Measurements from ENCODE around the gene BSDC1. TPM values are rescaled to one million over a fixed set of nuclear protein-coding genes. Genes with fewer than 3 reads are reported as not detected.
"Not testable (repeated sequence)": the region's sequence is repeated elsewhere in the genome, so short reads cannot be mapped to it uniquely, and the experiment has no call there.

Gene BSDC1
- total and polyA plus RNA-seq, 9 donors: 32.6 to 48.3 (median 41.4) TPM

GRCh38 chr1:32396524-32396923 is 2.3 kb upstream of the BSDC1 start:
- Histone ChIP-seq H3K4me1 (ENCODE audit: control insufficient read depth, insufficient read depth, low read length) (peaks cover 18% of the 10 kb centered on the region), H3K36me3 (ENCODE audit: control insufficient read depth, insufficient read depth, low read length) (peaks cover 18% of the 10 kb centered on the region)
- H3K27ac ChIP-seq (ENCODE audit: low read length); H3K4me3 ChIP-seq (ENCODE audit: low read length); H3K27me3 ChIP-seq (ENCODE audit: control insufficient read depth, insufficient read depth, low read length); H3K9me3 ChIP-seq (replicated peaks; ENCODE audit: control insufficient read depth, low read depth, low read length); DNase-seq: not testable (repeated sequence)
- no CpG with 5 or more reads among the region's 5 CpGs for WGBS (ENCODE audit: insufficient coverage)

DNA sequence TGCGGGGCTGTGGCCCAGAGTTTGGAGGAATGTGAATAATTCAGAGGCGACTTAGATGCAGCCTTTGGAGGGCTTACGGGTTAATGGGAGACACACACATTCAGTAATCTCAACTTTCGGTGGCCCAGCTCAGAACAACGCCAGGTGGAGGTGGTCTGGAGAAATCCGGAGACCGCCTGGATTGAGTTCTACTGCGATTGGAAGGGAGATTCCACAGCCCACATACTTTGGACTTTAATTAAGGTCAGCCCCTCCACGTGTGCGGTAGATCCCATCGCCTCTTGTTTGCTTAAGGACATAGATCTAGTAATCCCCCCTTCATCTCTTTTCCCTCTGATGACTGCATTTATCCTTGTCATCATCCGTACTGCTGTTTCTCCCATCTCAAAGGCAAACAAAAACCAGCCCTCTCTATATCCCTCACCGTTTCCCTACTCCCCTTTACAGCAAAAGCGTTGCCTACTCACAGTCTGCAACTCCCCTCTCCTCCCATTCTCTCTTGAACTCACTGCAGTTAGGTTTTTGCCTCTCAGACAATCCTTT is 720 bp upstream of the BSDC1 start:
- DNase-seq: no peak
- peak overlapping the region; percentile 99 for H3K27ac ChIP-seq (ENCODE audit: low read length)
- H3K9me3 ChIP-seq (replicated peaks; ENCODE audit: control insufficient read depth, low read depth, low read length): no peaks in the 10 kb centered on the region
- H3K27me3 ChIP-seq (ENCODE audit: control insufficient read depth, insufficient read depth, low read length): no peaks in the 10 kb centered on the region
- 0% methylated on average over 4 of the region's 14 CpGs for WGBS (ENCODE audit: insufficient coverage)
- H3K4me3 ChIP-seq (ENCODE audit: low read length): peak overlapping the region; percentile 82
- peaks cover 15% of the 10 kb centered on the region for H3K4me1 ChIP-seq (ENCODE audit: control insufficient read depth, insufficient read depth, low read length)
- H3K36me3 ChIP-seq (ENCODE audit: control insufficient read depth, insufficient read depth, low read length): peaks cover 33% of the 10 kb centered on the region

- Histone ChIP-seq H3K27me3 (ENCODE audit: control insufficient read depth, insufficient read depth, low read length) (no peaks in the 10 kb centered on the region), H3K4me3 (ENCODE audit: low read length) (peak overlapping the region; percentile 82), H3K9me3 (replicated peaks; ENCODE audit: control insufficient read depth, low read depth, low read length) (no peaks in the 10 kb centered on the region), H3K27ac (ENCODE audit: low read length) (peak overlapping the region; percentile 96), H3K4me1 (ENCODE audit: control insufficient read depth, insufficient read depth, low read length) (peaks cover 15% of the 10 kb centered on the region), H3K36me3 (ENCODE audit: control insufficient read depth, insufficient read depth, low read length) (peaks cover 42% of the 10 kb centered on the region)
- peak; percentile 54 for DNase-seq
- 0% methylated on average over 13 of the region's 15 CpGs for WGBS (ENCODE audit: insufficient coverage)
Observed at GRCh38 chr1:32393832-32394140, 455 bp downstream of the BSDC1 start.

- peak; percentile 16 for DNase-seq
- peak overlapping the region; percentile 82 for H3K4me3 ChIP-seq (ENCODE audit: low read length)
- 56% methylated on average over 1 of the region's 1 CpG for WGBS (ENCODE audit: insufficient coverage)
- H3K27me3 ChIP-seq (ENCODE audit: control insufficient read depth, insufficient read depth, low read length): no peaks in the 10 kb centered on the region
- peaks cover 48% of the 10 kb centered on the region for H3K36me3 ChIP-seq (ENCODE audit: control insufficient read depth, insufficient read depth, low read length)
- no peaks in the 10 kb centered on the region for H3K9me3 ChIP-seq (replicated peaks; ENCODE audit: control insufficient read depth, low read depth, low read length)
- H3K4me1 ChIP-seq (ENCODE audit: control insufficient read depth, insufficient read depth, low read length): peaks cover 15% of the 10 kb centered on the region
- peak overlapping the region; percentile 96 for H3K27ac ChIP-seq (ENCODE audit: low read length)
Observed at GRCh38 chr1:32393136-32393535, 1.1 kb downstream of the BSDC1 start.

- Histone ChIP-seq H3K4me1 (ENCODE audit: control insufficient read depth, insufficient read depth, low read length) (peaks cover 15% of the 10 kb centered on the region), H3K27ac (ENCODE audit: low read length) (no peak overlapping the region), H3K9me3 (replicated peaks; ENCODE audit: control insufficient read depth, low read depth, low read length) (no peaks in the 10 kb centered on the region), H3K4me3 (ENCODE audit: low read length) (no peak overlapping the region), H3K36me3 (ENCODE audit: control insufficient read depth, insufficient read depth, low read length) (peaks cover 53% of the 10 kb centered on the region), H3K27me3 (ENCODE audit: control insufficient read depth, insufficient read depth, low read length) (no peaks in the 10 kb centered on the region)
- no CpG with 5 or more reads among the region's 3 CpGs for WGBS (ENCODE audit: insufficient coverage)
- no peak for DNase-seq
Observed at GRCh38 chr1:32392325-32392724, 1.9 kb downstream of the BSDC1 start.

DNA sequence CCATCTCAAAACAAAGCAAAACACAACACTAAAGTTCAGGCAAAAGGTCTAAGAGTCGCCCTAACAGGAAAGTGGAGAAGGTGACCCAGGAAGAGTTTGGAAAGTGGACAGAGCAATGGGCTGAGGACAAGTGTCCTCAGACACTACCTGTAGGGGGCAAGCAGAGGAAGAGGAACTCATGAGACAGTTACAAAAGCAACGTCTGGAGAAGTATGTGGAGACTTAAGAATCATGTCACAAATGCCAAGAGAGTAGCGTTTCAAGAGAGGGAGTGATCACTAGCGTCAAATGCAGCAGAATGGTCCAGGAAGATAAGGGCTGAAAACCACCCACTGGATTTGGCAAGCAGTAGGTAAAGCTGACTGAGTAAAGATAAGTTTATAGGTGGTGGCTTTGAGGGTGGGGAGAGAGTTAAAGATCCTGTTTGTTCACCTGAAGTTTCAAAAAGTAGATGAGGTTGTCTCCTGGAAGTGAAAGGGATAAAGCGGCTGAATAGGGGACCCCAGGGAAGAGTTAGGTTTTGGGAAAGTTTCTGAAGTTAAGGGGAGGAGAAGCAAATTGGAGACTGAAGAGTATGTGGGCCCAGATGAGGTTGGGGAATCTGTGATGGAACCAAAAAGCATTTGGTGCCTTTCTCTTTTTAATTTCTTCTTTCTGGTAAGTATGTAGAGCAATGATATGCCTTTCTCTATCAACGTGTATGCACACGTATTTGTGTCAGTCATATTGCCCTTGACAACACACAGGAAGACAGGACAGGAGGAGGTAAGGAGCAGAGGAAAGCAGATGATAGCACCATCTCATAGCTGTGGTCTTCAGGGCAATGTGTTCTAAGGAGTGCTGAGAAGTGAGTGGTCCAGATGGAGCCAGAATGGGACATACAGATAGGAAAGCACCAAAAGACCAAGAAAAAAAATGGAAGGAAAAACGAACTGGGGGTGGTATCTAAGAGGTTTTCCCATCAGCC is 3.1 kb downstream of the BSDC1 start:
- Histone ChIP-seq H3K36me3 (ENCODE audit: control insufficient read depth, insufficient read depth, low read length) (peaks cover 59% of the 10 kb centered on the region), H3K27ac (ENCODE audit: low read length) (no peak overlapping the region), H3K4me3 (ENCODE audit: low read length) (no peak overlapping the region), H3K27me3 (ENCODE audit: control insufficient read depth, insufficient read depth, low read length) (no peaks in the 10 kb centered on the region), H3K9me3 (replicated peaks; ENCODE audit: control insufficient read depth, low read depth, low read length) (no peaks in the 10 kb centered on the region), H3K4me1 (ENCODE audit: control insufficient read depth, insufficient read depth, low read length) (peaks cover 15% of the 10 kb centered on the region)
- DNase-seq: no peak
- 78% methylated on average over 6 of the region's 8 CpGs for WGBS (ENCODE audit: insufficient coverage)

DNA sequence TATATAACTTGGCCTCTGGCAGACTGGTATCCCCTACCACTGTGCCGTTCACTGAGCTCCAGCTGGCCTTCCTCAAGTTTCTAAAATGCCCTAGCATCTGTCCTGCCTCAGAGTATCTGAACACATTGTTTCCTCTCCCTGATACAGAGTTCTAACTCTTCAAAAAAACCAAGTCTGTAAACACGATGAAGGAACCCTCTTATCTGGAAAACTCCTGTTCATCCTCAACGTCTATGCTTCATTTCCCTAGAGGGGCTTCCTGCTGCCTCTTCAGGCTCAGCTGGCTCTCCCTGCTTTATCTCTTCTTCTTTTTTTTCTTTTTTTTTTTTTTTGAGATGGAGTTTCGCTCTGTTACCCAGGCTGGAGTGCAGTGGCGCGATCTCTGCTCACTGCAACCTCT is 5.6 kb downstream of the BSDC1 start:
- DNase-seq: no peak
- no peak overlapping the region for H3K27ac ChIP-seq (ENCODE audit: low read length)
- H3K36me3 ChIP-seq (ENCODE audit: control insufficient read depth, insufficient read depth, low read length): peaks cover 81% of the 10 kb centered on the region
- no peak overlapping the region for H3K4me3 ChIP-seq (ENCODE audit: low read length)
- WGBS (ENCODE audit: insufficient coverage): 72% methylated on average over 3 of the region's 6 CpGs
- H3K27me3 ChIP-seq (ENCODE audit: control insufficient read depth, insufficient read depth, low read length): no peaks in the 10 kb centered on the region
- H3K4me1 ChIP-seq (ENCODE audit: control insufficient read depth, insufficient read depth, low read length): peaks cover 11% of the 10 kb centered on the region
- H3K9me3 ChIP-seq (replicated peaks; ENCODE audit: control insufficient read depth, low read depth, low read length): no peaks in the 10 kb centered on the region

DNA sequence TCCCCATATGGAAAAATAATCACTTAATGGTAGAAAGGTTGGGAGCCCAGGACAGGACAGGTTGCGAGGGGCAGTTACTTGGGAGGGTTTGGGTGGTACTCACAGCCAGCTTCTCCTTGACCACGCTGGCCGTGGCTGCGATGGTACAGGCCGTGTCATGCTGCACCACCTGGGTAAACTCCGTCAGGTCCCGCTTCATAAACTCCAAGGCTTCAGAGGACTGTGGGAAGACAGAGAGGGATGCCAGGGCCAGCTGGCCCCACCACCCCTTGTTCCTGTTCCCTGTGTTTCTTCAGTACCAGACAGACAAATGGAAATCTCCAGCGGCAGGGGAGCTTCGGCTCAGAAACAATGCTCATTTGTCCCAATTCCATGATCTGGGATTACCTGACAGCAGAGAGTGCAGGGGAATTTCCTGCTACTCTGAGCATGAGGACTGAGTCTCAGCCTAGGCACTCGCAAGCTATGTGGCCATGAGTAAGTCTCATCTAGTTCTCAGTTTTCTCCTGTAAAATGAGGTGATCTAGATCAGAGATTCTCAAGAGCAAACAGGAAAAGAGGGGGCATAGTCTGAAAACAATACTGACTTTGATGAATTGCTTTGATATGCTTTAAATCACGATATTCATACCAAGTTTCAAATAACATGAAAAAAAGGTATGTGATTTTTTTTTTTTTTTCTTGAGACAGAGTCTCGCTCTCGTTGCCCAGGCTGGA is 7.4 kb downstream of the BSDC1 start:
- Histone ChIP-seq H3K4me3 (ENCODE audit: low read length) (no peak overlapping the region), H3K27me3 (ENCODE audit: control insufficient read depth, insufficient read depth, low read length) (no peaks in the 10 kb centered on the region), H3K9me3 (replicated peaks; ENCODE audit: control insufficient read depth, low read depth, low read length) (no peaks in the 10 kb centered on the region), H3K36me3 (ENCODE audit: control insufficient read depth, insufficient read depth, low read length) (peaks cover 80% of the 10 kb centered on the region), H3K27ac (ENCODE audit: low read length) (no peak overlapping the region), H3K4me1 (ENCODE audit: control insufficient read depth, insufficient read depth, low read length) (no peaks in the 10 kb centered on the region)
- no peak for DNase-seq
- WGBS (ENCODE audit: insufficient coverage): 86% methylated on average over 9 of the region's 13 CpGs

DNA sequence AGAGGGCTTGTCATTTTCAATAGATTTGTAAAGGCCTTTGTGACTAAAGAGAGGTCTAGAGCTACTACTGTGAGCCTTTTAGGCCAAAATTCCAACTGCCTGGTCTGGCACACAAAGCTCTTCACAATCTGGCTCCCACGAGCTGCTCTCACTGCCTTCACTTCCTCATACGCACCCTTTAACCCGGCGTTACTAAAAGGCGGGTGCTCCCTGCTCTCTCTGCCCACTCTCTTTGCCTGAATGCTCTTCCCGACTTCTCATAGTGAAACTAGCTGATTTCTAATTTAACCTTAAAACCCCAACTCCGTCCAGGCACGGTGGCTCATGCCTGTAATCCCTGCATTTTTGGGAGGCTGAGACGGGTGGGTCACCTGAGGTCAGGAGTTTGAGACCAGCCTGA is 14.2 kb downstream of the BSDC1 start:
- Histone ChIP-seq H3K27ac (ENCODE audit: low read length) (no peak overlapping the region), H3K4me3 (ENCODE audit: low read length) (no peak overlapping the region), H3K36me3 (ENCODE audit: control insufficient read depth, insufficient read depth, low read length) (peaks cover 92% of the 10 kb centered on the region), H3K4me1 (ENCODE audit: control insufficient read depth, insufficient read depth, low read length) (no peaks in the 10 kb centered on the region), H3K9me3 (replicated peaks; ENCODE audit: control insufficient read depth, low read depth, low read length) (no peaks in the 10 kb centered on the region), H3K27me3 (ENCODE audit: control insufficient read depth, insufficient read depth, low read length) (no peaks in the 10 kb centered on the region)
- DNase-seq: no peak
- WGBS (ENCODE audit: insufficient coverage): 79% methylated on average over 7 of the region's 9 CpGs

- no peak for DNase-seq
- Histone ChIP-seq H3K9me3 (replicated peaks; ENCODE audit: control insufficient read depth, low read depth, low read length) (no peaks in the 10 kb centered on the region), H3K27ac (ENCODE audit: low read length) (no peak overlapping the region), H3K4me1 (ENCODE audit: control insufficient read depth, insufficient read depth, low read length) (no peaks in the 10 kb centered on the region), H3K36me3 (ENCODE audit: control insufficient read depth, insufficient read depth, low read length) (peaks cover 87% of the 10 kb centered on the region), H3K27me3 (ENCODE audit: control insufficient read depth, insufficient read depth, low read length) (no peaks in the 10 kb centered on the region), H3K4me3 (ENCODE audit: low read length) (no peak overlapping the region)
- 90% methylated on average over 8 of the region's 12 CpGs for WGBS (ENCODE audit: insufficient coverage)
Observed at GRCh38 chr1:32377541-32378220, 16.6 kb downstream of the BSDC1 start.
